GM12874 (cell line): ENCODE data around the gene RIPK3.

ENCODE experiments used
- CTCF ChIP-seq: IDR thresholded peaks from 2 replicates; pipeline ENCODE4 v1.5.1; 2011; ENCODE audit warnings: low read depth, mild to moderate bottlenecking, control low read depth, low read length, moderate library complexity; ENCODE audit not compliant: insufficient read depth

RIPK3 gene

GRCh38 chr14:24330973-24331674, 8.7 kb downstream of the RIPK3 start:
- no peak for TF ChIP-seq CTCF

- TF ChIP-seq CTCF: no peak
Measured at GRCh38 chr14:24329736-24330135, 10.1 kb downstream of the RIPK3 start.

GRCh38 chr14:24329073-24329663, 10.6 kb downstream of the RIPK3 start:
- no peak for TF ChIP-seq CTCF

- peak; percentile 37; the same call in 1 of the 2 replicates for TF ChIP-seq CTCF
Measured at GRCh38 chr14:24327914-24328313, 11.9 kb downstream of the RIPK3 start.

GRCh38 chr14:24327303-24327702, 12.5 kb downstream of the RIPK3 start:
- no peak for TF ChIP-seq CTCF

- no peak for TF ChIP-seq CTCF
Measured at GRCh38 chr14:24325963-24326362, 13.8 kb downstream of the RIPK3 start.

- TF ChIP-seq CTCF: no peak
Measured at GRCh38 chr14:24325041-24325530, 14.7 kb downstream of the RIPK3 start.
